ENCODE results near the gene PAFAH1B2. TPM values are rescaled to one million over a fixed set of nuclear protein-coding genes. Genes with fewer than 3 reads are reported as not detected.

The PAFAH1B2 gene
- total RNA-seq, 6 donors from 2014 or later: 63.9 to 101 (median 81.3) TPM

DNA sequence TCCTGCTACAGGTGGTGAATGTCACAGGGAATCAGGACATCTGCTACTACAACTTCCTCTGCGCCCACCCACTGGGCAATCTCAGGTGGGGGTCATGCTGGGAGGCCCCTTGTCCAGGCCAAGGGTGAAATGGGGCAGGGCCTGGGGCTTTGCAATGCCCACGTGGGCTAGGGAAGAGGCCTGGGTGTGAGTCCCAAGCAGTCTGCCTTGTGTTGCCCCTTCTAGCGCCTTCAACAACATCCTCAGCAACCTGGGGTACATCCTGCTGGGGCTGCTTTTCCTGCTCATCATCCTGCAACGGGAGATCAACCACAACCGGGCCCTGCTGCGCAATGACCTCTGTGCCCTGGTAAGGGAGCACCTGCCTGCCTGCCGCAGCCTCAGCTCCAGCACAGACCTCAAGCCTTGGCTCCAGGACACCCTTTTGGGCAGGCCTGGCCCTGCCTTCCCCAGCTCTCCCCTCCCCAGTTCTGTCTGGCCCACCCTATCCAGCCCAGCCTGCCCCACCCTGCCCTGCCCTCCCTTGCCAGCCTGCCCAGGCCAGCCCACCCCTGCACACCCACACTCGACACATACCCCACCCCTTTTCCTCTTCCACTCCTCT lies 46.0 kb downstream of the PAFAH1B2 start:
- Histone ChIP-seq H3K36me3 (peaks cover 0 to 86% (median 65%) of the 10 kb centered on the region in 4 donors), H3K27ac (peak overlapping the region in 2 of 4 donors; percentile 55 to 77), H3K9me3 (no peaks in the 10 kb centered on the region), H3K4me3 (no peak overlapping the region), H3K4me1 (peaks cover 0 to 17% (median 3%) of the 10 kb centered on the region in 4 donors), H3K27me3 (no peaks in the 10 kb centered on the region)
- no peak for TF ChIP-seq EP300 (IDR thresholded peaks at IDR 0.05)
- no peak for TF ChIP-seq POLR2A (IDR thresholded peaks at IDR 0.05)
- TF ChIP-seq, protein P1, sequence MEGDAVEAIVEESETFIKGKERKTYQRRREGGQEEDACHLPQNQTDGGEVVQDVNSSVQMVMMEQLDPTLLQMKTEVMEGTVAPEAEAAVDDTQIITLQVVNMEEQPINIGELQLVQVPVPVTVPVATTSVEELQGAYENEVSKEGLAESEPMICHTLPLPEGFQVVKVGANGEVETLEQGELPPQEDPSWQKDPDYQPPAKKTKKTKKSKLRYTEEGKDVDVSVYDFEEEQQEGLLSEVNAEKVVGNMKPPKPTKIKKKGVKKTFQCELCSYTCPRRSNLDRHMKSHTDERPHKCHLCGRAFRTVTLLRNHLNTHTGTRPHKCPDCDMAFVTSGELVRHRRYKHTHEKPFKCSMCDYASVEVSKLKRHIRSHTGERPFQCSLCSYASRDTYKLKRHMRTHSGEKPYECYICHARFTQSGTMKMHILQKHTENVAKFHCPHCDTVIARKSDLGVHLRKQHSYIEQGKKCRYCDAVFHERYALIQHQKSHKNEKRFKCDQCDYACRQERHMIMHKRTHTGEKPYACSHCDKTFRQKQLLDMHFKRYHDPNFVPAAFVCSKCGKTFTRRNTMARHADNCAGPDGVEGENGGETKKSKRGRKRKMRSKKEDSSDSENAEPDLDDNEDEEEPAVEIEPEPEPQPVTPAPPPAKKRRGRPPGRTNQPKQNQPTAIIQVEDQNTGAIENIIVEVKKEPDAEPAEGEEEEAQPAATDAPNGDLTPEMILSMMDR (IDR thresholded peaks at IDR 0.05): no peak
- no peak for TF ChIP-seq POLR2AphosphoS5 (IDR thresholded peaks at IDR 0.05)
- WGBS, 2 donors: 83 to 87% methylated on average over 5 to 8 of the region's 8 CpGs
- DNase-seq: peak; percentile 15 to 50
- ATAC-seq (ENCODE audit: low FRiP score in 2 of 2): no peak

DNA sequence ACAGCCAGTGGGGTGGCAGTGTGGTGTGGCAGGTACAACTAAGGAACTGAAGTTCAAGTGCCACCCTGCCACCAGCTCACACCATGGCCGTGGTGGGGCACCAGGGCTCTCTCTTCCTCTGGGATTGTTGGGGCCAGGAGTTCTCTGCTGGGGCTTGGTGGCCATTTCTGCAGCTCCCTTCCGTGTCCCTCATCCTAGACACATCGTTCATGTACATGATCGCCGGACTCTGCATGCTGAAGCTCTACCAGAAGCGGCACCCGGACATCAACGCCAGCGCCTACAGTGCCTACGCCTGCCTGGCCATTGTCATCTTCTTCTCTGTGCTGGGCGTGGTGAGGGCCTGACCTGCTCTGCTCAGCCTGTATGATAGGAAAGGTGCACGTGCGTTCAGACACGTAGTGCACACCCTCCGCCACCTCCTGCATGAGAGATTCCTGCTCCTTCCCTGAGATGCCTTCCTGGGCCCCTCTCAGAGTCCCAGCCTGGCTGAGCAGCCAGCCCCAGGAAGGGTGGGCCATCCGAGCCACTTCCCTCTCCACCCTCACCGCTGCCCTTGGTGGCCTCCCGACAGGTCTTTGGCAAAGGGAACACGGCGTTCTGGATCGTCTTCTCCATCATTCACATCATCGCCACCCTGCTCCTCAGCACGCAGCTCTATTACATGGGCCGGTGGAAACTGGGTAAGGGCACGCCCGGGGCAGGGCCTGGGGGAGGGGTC lies 47.8 kb downstream of the PAFAH1B2 start:
- H3K27me3 ChIP-seq: no peaks in the 10 kb centered on the region

DNA sequence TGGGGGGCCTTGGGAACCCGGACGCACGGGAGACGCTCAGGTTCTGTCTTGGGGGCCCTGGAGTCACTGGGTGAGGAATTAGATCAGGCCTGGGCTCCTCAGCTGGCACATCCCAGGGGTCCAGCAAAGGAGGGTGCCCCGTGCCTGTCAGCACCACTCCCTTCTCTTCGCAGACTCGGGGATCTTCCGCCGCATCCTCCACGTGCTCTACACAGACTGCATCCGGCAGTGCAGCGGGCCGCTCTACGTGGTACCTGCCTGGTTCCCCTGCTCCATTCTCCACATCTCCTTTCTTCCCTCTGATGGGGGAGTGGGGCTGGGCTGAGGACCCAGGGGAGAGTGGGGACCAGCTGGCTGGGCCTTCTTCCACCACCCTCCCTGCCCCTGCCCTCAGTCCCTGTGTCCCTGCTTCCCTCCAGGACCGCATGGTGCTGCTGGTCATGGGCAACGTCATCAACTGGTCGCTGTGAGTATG lies 48.4 kb downstream of the PAFAH1B2 start:
- WGBS, 2 donors: 92 to 97% methylated on average over 13 to 16 of the region's 17 CpGs
- Histone ChIP-seq H3K27me3 (no peaks in the 10 kb centered on the region), H3K27ac (no peak overlapping the region), H3K4me3 (no peak overlapping the region), H3K4me1 (peaks cover 0 to 13% (median 1%) of the 10 kb centered on the region in 4 donors), H3K9me3 (no peaks in the 10 kb centered on the region), H3K36me3 (peaks cover 0 to 83% (median 70%) of the 10 kb centered on the region in 4 donors)
- DNase-seq: peak in 1 of 2 donors; percentile 61
- TF ChIP-seq EP300 (IDR thresholded peaks at IDR 0.05): no peak
- TF ChIP-seq POLR2A (IDR thresholded peaks at IDR 0.05): no peak
- TF ChIP-seq POLR2AphosphoS5 (IDR thresholded peaks at IDR 0.05): no peak
- TF ChIP-seq, protein P1 (IDR thresholded peaks at IDR 0.05): no peak
- ATAC-seq (ENCODE audit: low FRiP score in 2 of 2): no peak

More for the DNA sequence above, 47.8 kb downstream of the PAFAH1B2 start:
- H3K27ac ChIP-seq: no peak overlapping the region
- ATAC-seq (ENCODE audit: low FRiP score in 2 of 2): no peak
- no peak overlapping the region for H3K4me3 ChIP-seq
- TF ChIP-seq EP300 (IDR thresholded peaks at IDR 0.05) (no peak), POLR2AphosphoS5 (IDR thresholded peaks at IDR 0.05) (no peak), POLR2A (IDR thresholded peaks at IDR 0.05) (no peak)
- TF ChIP-seq, protein P1 (IDR thresholded peaks at IDR 0.05): no peak
- whole genome bisulfite sequencing, 2 donors: 92 to 93% methylated on average over 25 to 26 of the region's 26 CpGs
- H3K9me3 ChIP-seq: no peaks in the 10 kb centered on the region
- peak in 1 of 2 donors; percentile 50 for DNase-seq
- peaks cover 0 to 89% (median 73%) of the 10 kb centered on the region in 4 donors for H3K36me3 ChIP-seq
- peaks cover 0 to 13% (median 1%) of the 10 kb centered on the region in 4 donors for H3K4me1 ChIP-seq

DNA sequence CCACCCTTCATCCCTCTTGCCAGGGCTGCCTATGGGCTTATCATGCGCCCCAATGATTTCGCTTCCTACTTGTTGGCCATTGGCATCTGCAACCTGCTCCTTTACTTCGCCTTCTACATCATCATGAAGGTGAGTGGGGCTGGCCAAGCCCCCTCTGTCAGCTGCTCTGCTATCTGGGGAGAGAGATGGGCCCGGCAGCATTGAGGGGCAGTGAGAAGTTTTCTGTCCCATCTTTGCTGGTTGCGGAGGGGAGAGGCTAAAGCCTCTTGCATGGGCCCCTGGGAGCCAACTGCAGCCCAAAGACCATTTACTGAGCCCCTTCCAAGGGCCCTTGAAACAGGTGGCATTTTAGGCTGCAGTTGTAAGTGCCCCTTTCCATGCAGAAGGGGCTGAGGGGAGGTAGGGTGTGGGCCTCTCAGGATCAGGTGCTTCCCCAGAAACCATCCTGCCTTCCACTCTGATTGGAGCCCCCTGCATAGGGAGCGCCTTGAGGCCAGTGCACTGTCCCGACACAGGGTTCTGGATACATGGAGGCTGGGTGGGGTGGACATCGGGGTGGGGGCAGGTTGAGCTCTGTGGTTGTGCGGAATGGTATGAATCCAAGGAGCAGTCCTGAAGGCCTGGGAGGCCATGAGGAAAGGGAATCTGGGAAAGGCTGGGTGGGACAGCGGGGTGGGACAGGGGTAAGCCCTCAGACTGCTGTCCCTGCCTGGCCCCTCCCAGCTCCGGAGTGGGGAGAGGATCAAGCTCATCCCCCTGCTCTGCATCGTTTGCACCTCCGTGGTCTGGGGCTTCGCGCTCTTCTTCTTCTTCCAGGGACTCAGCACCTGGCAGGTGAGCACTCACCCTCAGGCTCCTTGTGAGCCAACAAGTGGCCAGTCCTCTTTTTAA lies 49.3 kb downstream of the PAFAH1B2 start:
- DNase-seq (no peak), ATAC-seq (ENCODE audit: low FRiP score in 2 of 2) (no peak)
- Histone ChIP-seq H3K27me3 (no peaks in the 10 kb centered on the region), H3K9me3 (no peaks in the 10 kb centered on the region), H3K4me3 (no peak overlapping the region), H3K36me3 (peaks cover 0 to 73% (median 62%) of the 10 kb centered on the region in 4 donors), H3K4me1 (peaks cover 3 to 18% (median 7%) of the 10 kb centered on the region in 4 donors), H3K27ac (no peak overlapping the region)
- WGBS, 2 donors: 95% methylated on average over 14 to 15 of the region's 15 CpGs
- no peak for TF ChIP-seq POLR2AphosphoS5 (IDR thresholded peaks at IDR 0.05)
- TF ChIP-seq, protein P1 (IDR thresholded peaks at IDR 0.05): no peak
- TF ChIP-seq EP300 (IDR thresholded peaks at IDR 0.05): no peak
- TF ChIP-seq POLR2A (IDR thresholded peaks at IDR 0.05): no peak
